HG02884 (cell line): ENCODE results near the gene KDELR1.
"Not testable (repeated sequence)": the region's sequence is repeated elsewhere in the genome, so short reads cannot be mapped to it uniquely, and the experiment has no call there.

Source experiments
- ATAC-seq: cut with Tn5 transposase; IDR thresholded peaks from one replicate; pipeline ENCODE4 v1.9.1; 2021; ENCODE audit warnings: mild to moderate bottlenecking, moderate library complexity; ENCODE audit not compliant: unreplicated experiment

KDELR1 gene

GRCh38 chr19:48398102-48398374, 6.7 kb upstream of the KDELR1 start:
- no peak for ATAC-seq

- ATAC-seq: no peak
Observed at GRCh38 chr19:48397263-48398101, 6.1 kb upstream of the KDELR1 start.

GRCh38 chr19:48396824-48397176, 5.4 kb upstream of the KDELR1 start:
- no peak for ATAC-seq

GRCh38 chr19:48396016-48396823, 4.9 kb upstream of the KDELR1 start:
- ATAC-seq: no peak

- ATAC-seq: no peak
Observed at GRCh38 chr19:48395499-48395898, 4.1 kb upstream of the KDELR1 start.

GRCh38 chr19:48395170-48395455, 3.8 kb upstream of the KDELR1 start:
- no peak for ATAC-seq

- ATAC-seq: no peak
Observed at GRCh38 chr19:48394331-48395169, 3.2 kb upstream of the KDELR1 start.

GRCh38 chr19:48393559-48394330, 2.4 kb upstream of the KDELR1 start, which contains the start of gene GRIN2D:
Gene GRIN2D, plus strand, starts transcription at chr19:48393668. Its CDS starts 4,725 bp downstream, at chr19:48398393.
- ATAC-seq: no peak

GRCh38 chr19:48392860-48393558, 1.7 kb upstream of the KDELR1 start:
- ATAC-seq: no peak

GRCh38 chr19:48392006-48392344, 624 bp upstream of the KDELR1 start:
- not testable (repeated sequence) for ATAC-seq

- no peak for ATAC-seq
Observed at GRCh38 chr19:48390188-48391099, 907 bp downstream of the KDELR1 start.

- no peak for ATAC-seq
Observed at GRCh38 chr19:48386981-48387380, 4.4 kb downstream of the KDELR1 start.

- ATAC-seq: no peak
Observed at GRCh38 chr19:48385461-48386087, 5.8 kb downstream of the KDELR1 start.

- ATAC-seq: no peak
Observed at GRCh38 chr19:48382286-48382685, 9.1 kb downstream of the KDELR1 start.

GRCh38 chr19:48381178-48381950, 10.0 kb downstream of the KDELR1 start:
- no peak for ATAC-seq

GRCh38 chr19:48379058-48379457, 12.3 kb downstream of the KDELR1 start:
- ATAC-seq: no peak

GRCh38 chr19:48378194-48378570, 13.2 kb downstream of the KDELR1 start:
- ATAC-seq: no peak

GRCh38 chr19:48373567-48373966, 17.8 kb downstream of the KDELR1 start:
- no peak for ATAC-seq
